K562 (cell line): ENCODE measurements around the gene RPL3. TPM values are rescaled to one million over a fixed set of nuclear protein-coding genes. Genes with fewer than 3 reads are reported as not detected.

ENCODE experiments used
- ATAC-seq: fragments of 200-7000 bp; cut with Tn5 transposase; 3 replicates; pipeline ENCODE4 v1.9.1; 2020; ENCODE audit warnings: moderate library complexity
- BruUV-seq: library from RNA; stranded (reverse); fragments of 400-500 nt; replicated peaks from 2 replicates; lab custom pipeline; 2021; lab: Mats Ljungman, UMichigan
- CTCF ChIA-PET: fragments of 300-600 bp; formaldehyde crosslinking; extraction: SDS; loops from one replicate; lab custom pipeline; 2021; ENCODE audit warnings: low intra/inter-chr PET ratio; lab: Yijun Ruan, JAX
- POLR2A ChIA-PET: fragments of 300-600, 350-650 bp; sonication (Branson Sonifier 250); formaldehyde crosslinking; extraction: SDS; loops from one replicate; lab custom pipeline; 2021; ENCODE audit warnings: antibody characterized with exemption, inconsistent platforms; lab: Yijun Ruan, JAX
- DNase-seq, 4 experiments: peaks; one replicate each; pipeline versions ENCODE4 v3.0.0 to v3.0.0-alpha.2; 2011 to 2018; ENCODE audit warnings: low spot score in 3 of 4, mixed read lengths in 3 of 4; ENCODE audit errors: extremely low read depth in 1 of 4
- FAIRE-seq: peaks from 2 replicates; lab custom pipeline; 2011; peaks lifted over from hg19 to GRCh38; lab: Jason Lieb, UNC
- H2AFZ ChIP-seq: 2 replicates; pipeline ENCODE4 v1.6.0; 2011; ENCODE audit warnings: low read depth, low read length, control low read depth, inconsistent platforms
- H3K27ac ChIP-seq: fragments of 200-600 bp; 3 replicates; pipeline ENCODE4 v1.8.0; 2011; ENCODE audit warnings: low read depth, mild to moderate bottlenecking, control low read depth, inconsistent platforms, low read length, moderate library complexity, mixed read lengths; ENCODE audit errors: extremely low read depth
- H3K27me3 ChIP-seq, 2 experiments: fragments of 300-600 bp in 1 of 2; 2 replicates in 1 of 2; 3 replicates in 1 of 2; pipeline versions ENCODE4 v1.6.0 to v1.8.0; 2011; ENCODE audit warnings: inconsistent platforms in 2 of 2, low read length in 2 of 2, mild to moderate bottlenecking in 1 of 2, mixed read lengths in 1 of 2, moderate library complexity in 1 of 2; ENCODE audit not compliant: control insufficient read depth in 2 of 2, insufficient read depth in 2 of 2
- H3K36me3 ChIP-seq: fragments of 300-600 bp; 3 replicates; pipeline ENCODE4 v1.8.0; 2011; ENCODE audit warnings: mild to moderate bottlenecking, low read length, inconsistent platforms; ENCODE audit not compliant: control insufficient read depth, insufficient read depth
- H3K4me1 ChIP-seq, 2 experiments: fragments of 200-600 bp in 1 of 2; replicated peaks in 1 of 2; 2 replicates in 1 of 2; 3 replicates in 1 of 2; pipeline versions ENCODE4 v1.5.1 to v1.8.0; 2011; ENCODE audit warnings: inconsistent platforms in 2 of 2, low read length in 2 of 2, mild to moderate bottlenecking in 1 of 2, mixed read lengths in 1 of 2, moderate library complexity in 1 of 2; ENCODE audit not compliant: control insufficient read depth in 2 of 2, insufficient read depth in 2 of 2
- H3K4me2 ChIP-seq: 2 replicates; pipeline ENCODE4 v1.6.1; 2011; ENCODE audit warnings: low read length, control low read depth, inconsistent platforms, mixed read lengths; ENCODE audit not compliant: insufficient read depth
- H3K4me3 ChIP-seq: fragments of 200-600 bp; sonication (generic), shearing (Covaris generic); 2 replicates; pipeline ENCODE4 v1.5.1; 2016; ENCODE audit warnings: control low read depth, inconsistent platforms
- H3K79me2 ChIP-seq: fragments of 200-600 bp; 3 replicates; pipeline ENCODE4 v1.8.0; 2011; ENCODE audit warnings: low read length, inconsistent platforms; ENCODE audit not compliant: control insufficient read depth, insufficient read depth
- H3K9ac ChIP-seq, 2 experiments: 2 replicates each; pipeline versions ENCODE4 v1.6.0 to v1.6.1; 2011; ENCODE audit warnings: low read depth in 2 of 2, low read length in 2 of 2, control low read depth in 1 of 2, inconsistent platforms in 1 of 2, mild to moderate bottlenecking in 1 of 2, mixed read lengths in 1 of 2; ENCODE audit not compliant: insufficient read depth in 1 of 2
- H3K9me1 ChIP-seq: one replicate; pipeline ENCODE4 v1.6.0; 2011; ENCODE audit warnings: inconsistent platforms, mild to moderate bottlenecking, low read length, moderate library complexity; ENCODE audit not compliant: control insufficient read depth, insufficient read depth
- H3K9me3 ChIP-seq: replicated peaks from 2 replicates; pipeline ENCODE4 v1.5.1; 2011; ENCODE audit warnings: low read depth, low read length, inconsistent platforms; ENCODE audit not compliant: control insufficient read depth, insufficient read depth
- H4K20me1 ChIP-seq: replicated peaks from 2 replicates; pipeline ENCODE4 v1.6.1; 2011; ENCODE audit warnings: low read length, inconsistent platforms, mixed read lengths; ENCODE audit not compliant: control insufficient read depth, insufficient read depth
- NONO ChIP-seq, 2 experiments: fragments of 200-400 bp in 1 of 2; fragments of 450-650 bp in 1 of 2; formaldehyde crosslinking in 1 of 2; IDR thresholded peaks; 2 replicates each; pipeline ENCODE4 v1.6.1; 2017; ENCODE audit warnings: low read depth in 2 of 2, mild to moderate bottlenecking in 2 of 2, moderate library complexity in 2 of 2, low read length in 1 of 2
- NRF1 ChIP-seq, 2 experiments: fragments of 450-650 bp; IDR thresholded peaks in 1 of 2; conservative IDR thresholded peaks in 1 of 2; 2 replicates each; pipeline ENCODE4 v1.6.1; 2014; ENCODE audit warnings: mild to moderate bottlenecking in 2 of 2
- PHF8 ChIP-seq: fragments of 200-600 bp; sonication (generic); IDR thresholded peaks from 2 replicates; pipeline ENCODE4 v1.6.1; 2012; ENCODE audit warnings: mixed run types, mild to moderate bottlenecking, inconsistent platforms, low read length, moderate library complexity, borderline replicate concordance
- POLR2G ChIP-seq: fragments of 200-400 bp; formaldehyde crosslinking; IDR thresholded peaks from 2 replicates; pipeline ENCODE4 v1.6.1; 2017; ENCODE audit warnings: low read depth, mild to moderate bottlenecking, antibody characterized with exemption, low read length, moderate library complexity
- RBBP5 ChIP-seq: fragments of 200-600 bp; sonication (generic); IDR thresholded peaks from 2 replicates; pipeline ENCODE4 v1.6.1; 2012; ENCODE audit warnings: borderline replicate concordance, mild to moderate bottlenecking, low read length, control low read depth, inconsistent platforms; ENCODE audit not compliant: insufficient read depth, poor library complexity, severe bottlenecking
- SMARCB1 ChIP-seq: IDR thresholded peaks from 2 replicates; pipeline ENCODE4 v1.6.1; 2011; ENCODE audit warnings: improper control_type of control experiment, low read depth; ENCODE audit not compliant: insufficient read length
- SRSF9 ChIP-seq: fragments of 200-400 bp; formaldehyde crosslinking; IDR thresholded peaks from 2 replicates; pipeline ENCODE4 v1.6.1; 2017; ENCODE audit warnings: low read depth, low read length, borderline replicate concordance
- ZBTB7A ChIP-seq: IDR thresholded peaks from 2 replicates; pipeline ENCODE4 v1.6.1; 2011; ENCODE audit warnings: low read depth, mild to moderate bottlenecking, low read length, moderate library complexity, borderline replicate concordance; ENCODE audit not compliant: control insufficient read depth
- ZSCAN29 ChIP-seq: fragments of 450-650 bp; IDR thresholded peaks from 2 replicates; pipeline ENCODE4 v1.6.1; 2017
- WGBS: fragments of 100-300 bp; shearing (Covaris generic); methylation state at CpG from one replicate; pipeline ENCODE4 v1.1.6; 2016; ENCODE audit warnings: low coverage, mixed read lengths; ENCODE audit not compliant: insufficient coverage; ENCODE audit errors: missing lambda C conversion rate; 5-methylcytosine and 5-hydroxymethylcytosine counted together
- in situ Hi-C: fragments of 300-500 bp; cut with MboI; formaldehyde crosslinking; loops from 4 replicates; pipeline ENCODE4 v1.15.0; 2018; ENCODE audit warnings: inconsistent platforms, mixed read lengths
- intact Hi-C: fragments of 100-400 bp; cut with micrococcal nuclease; formaldehyde crosslinking; loops from 2 replicates; pipeline ENCODE4 v1.14.2; 2022
- polyA plus RNA-seq, 8 experiments: library from polyadenylated mRNA; depleted of rRNA in 4 of 8; stranded (reverse) in 5 of 8; unstranded in 3 of 8; fragments of >200 nt; fragmentation: Nextera tagmentation in 2 of 8; fragmentation: Illumina TruSeq in 1 of 8; extraction: Ambion mirVana in 2 of 8; extraction: Trizol in 1 of 8; gene quantifications; 2 replicates each; pipeline versions ENCODE4 v1.2.1 to v1.2.3, GENCODE V29; 2011 to 2014; ENCODE audit warnings: inconsistent platforms in 1 of 8, missing spikeins in 1 of 8
- total RNA-seq, 7 experiments: library from RNA; depleted of rRNA in 6 of 7; stranded (reverse); fragments of >200 nt in 6 of 7; fragmentation: Illumina TruSeq in 2 of 7; extraction: Trizol in 2 of 7; gene quantifications; 2 replicates each; pipeline versions ENCODE4 v1.2.1 to v1.2.3, GENCODE V29; 2011 to 2021; ENCODE audit warnings: low replicate concordance in 1 of 7
- TF ChIP-seq, protein P1 (sequence below): fragments of 200-800 bp; sonication (Bioruptor generic); IDR thresholded peaks from 2 replicates; pipeline ENCODE4 v1.6.1; 2017; ENCODE audit warnings: missing genetic modification characterization, missing compliant biosample characterization
- TF ChIP-seq, protein P2 (sequence below), 2 experiments: fragments of 150-350 bp in 1 of 2; IDR thresholded peaks; 2 replicates each; pipeline ENCODE4 v1.6.1; 2012 to 2016; ENCODE audit warnings: low read depth in 2 of 2, low read length in 2 of 2, mild to moderate bottlenecking in 1 of 2, moderate library complexity in 1 of 2
- TF ChIP-seq, protein P3 (sequence below): fragments of 450-650 bp; IDR thresholded peaks from one replicate; pipeline ENCODE4 v1.6.1; 2018; ENCODE audit warnings: mild to moderate bottlenecking, moderate library complexity; ENCODE audit not compliant: partially characterized antibody

RPL3 gene
- total and polyA plus RNA-seq, 9 of the 15 experiments (the other 6 are each of a cell fraction or from before 2014, with no cell fraction given): 1,624 to 4,066 (median 2,565) TPM

DNA sequence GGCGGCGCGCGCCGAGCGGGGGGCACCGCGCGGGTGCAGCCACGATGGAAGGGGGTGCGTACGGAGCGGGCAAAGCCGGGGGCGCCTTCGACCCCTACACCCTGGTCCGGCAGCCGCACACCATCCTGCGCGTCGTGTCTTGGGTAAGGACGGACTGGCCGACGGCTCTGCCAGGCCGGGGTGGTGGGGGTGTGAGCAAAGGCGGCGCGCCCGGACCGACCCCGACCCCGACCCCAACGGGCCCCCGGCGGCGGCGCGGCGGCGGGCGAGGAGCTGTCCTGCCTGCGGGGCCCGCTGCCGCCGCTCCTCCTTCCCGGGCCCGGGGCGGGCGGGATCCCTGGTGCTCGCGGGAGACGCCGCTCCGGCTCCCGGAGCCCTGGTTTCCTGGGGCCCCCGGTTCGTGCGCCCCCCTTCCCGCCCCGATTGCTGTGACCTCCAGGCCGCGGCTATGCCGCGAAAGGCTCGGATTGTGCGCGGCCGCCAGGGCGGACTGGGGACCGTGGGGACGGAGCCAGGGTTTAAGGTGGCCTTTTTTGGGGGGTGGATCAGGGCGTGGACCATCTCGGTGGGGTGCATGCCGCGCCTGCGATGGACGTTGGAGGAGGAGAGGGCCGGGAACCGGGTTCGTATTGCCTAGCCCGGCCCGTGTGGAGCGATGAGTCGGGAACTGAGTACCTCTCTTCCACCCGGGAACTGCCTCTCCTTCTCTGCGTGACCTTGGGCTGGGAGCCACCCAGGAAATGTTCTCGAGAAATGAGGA is 30.7 kb upstream of the RPL3 start, which contains the start of gene SYNGR1:
Gene SYNGR1 (plus strand): TSS at position 25 of the 760 bp plus-strand sequence. CDS start 20 bp downstream, at position 45.
- peak; percentile 61 for ATAC-seq
- Histone ChIP-seq H3K4me1 (peaks cover 10 to 37% of the 10 kb centered on the region in 2 experiments; a peak in 4 of 5 replicates), H3K9me1 (no peaks in the 10 kb centered on the region), H3K9ac (peak within 1 kb of the TSS; percentile 61 to 91), H3K4me2 (peak within 1 kb of the TSS; percentile 75), H3K27ac (no peak within 1 kb of the TSS), H3K9me3 (no peaks in the 10 kb centered on the region)
- POLR2A ChIA-PET: interaction anchor here (0.6 to 2.0 kb wide), 3 partner anchors 33 to 39 kb away, joined by 3 to 10 read pairs (median 4); no protein-coding TSS in a partner anchor
- WGBS: 35% methylated on average over 3 of the region's 87 CpGs
- in situ Hi-C loops: no loop called here
- DNase-seq: peak in 3 of 4 experiments; percentile 12 to 54 (median 14)
- TF ChIP-seq, protein P1, sequence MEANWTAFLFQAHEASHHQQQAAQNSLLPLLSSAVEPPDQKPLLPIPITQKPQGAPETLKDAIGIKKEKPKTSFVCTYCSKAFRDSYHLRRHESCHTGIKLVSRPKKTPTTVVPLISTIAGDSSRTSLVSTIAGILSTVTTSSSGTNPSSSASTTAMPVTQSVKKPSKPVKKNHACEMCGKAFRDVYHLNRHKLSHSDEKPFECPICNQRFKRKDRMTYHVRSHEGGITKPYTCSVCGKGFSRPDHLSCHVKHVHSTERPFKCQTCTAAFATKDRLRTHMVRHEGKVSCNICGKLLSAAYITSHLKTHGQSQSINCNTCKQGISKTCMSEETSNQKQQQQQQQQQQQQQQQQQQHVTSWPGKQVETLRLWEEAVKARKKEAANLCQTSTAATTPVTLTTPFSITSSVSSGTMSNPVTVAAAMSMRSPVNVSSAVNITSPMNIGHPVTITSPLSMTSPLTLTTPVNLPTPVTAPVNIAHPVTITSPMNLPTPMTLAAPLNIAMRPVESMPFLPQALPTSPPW: peak; percentile 51
- TF ChIP-seq ZSCAN29: peak; percentile 84
- peak in 1 of 2 experiments; percentile 42; a peak in 2 of 4 replicates for TF ChIP-seq NRF1 (conservative IDR thresholded peaks at IDR 0.05 in 1 of 2, IDR thresholded peaks at IDR 0.05 in 1 of 2)
- 0 out of 4 replicates have a peak, but pooled peaks of 1 of the 2 experiments have one; percentile 35 for TF ChIP-seq NONO (IDR thresholded peaks at IDR 0.05; ENCODE audit: low read depth in 2 of 2, low read length in 1 of 2)
- no peak for TF ChIP-seq SMARCB1
- TF ChIP-seq, protein P2, sequence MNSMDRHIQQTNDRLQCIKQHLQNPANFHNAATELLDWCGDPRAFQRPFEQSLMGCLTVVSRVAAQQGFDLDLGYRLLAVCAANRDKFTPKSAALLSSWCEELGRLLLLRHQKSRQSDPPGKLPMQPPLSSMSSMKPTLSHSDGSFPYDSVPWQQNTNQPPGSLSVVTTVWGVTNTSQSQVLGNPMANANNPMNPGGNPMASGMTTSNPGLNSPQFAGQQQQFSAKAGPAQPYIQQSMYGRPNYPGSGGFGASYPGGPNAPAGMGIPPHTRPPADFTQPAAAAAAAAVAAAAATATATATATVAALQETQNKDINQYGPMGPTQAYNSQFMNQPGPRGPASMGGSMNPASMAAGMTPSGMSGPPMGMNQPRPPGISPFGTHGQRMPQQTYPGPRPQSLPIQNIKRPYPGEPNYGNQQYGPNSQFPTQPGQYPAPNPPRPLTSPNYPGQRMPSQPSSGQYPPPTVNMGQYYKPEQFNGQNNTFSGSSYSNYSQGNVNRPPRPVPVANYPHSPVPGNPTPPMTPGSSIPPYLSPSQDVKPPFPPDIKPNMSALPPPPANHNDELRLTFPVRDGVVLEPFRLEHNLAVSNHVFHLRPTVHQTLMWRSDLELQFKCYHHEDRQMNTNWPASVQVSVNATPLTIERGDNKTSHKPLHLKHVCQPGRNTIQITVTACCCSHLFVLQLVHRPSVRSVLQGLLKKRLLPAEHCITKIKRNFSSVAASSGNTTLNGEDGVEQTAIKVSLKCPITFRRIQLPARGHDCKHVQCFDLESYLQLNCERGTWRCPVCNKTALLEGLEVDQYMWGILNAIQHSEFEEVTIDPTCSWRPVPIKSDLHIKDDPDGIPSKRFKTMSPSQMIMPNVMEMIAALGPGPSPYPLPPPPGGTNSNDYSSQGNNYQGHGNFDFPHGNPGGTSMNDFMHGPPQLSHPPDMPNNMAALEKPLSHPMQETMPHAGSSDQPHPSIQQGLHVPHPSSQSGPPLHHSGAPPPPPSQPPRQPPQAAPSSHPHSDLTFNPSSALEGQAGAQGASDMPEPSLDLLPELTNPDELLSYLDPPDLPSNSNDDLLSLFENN (IDR thresholded peaks at IDR 0.05; ENCODE audit: low read depth in 2 of 2, low read length in 2 of 2): no peak
- TF ChIP-seq, protein P3, sequence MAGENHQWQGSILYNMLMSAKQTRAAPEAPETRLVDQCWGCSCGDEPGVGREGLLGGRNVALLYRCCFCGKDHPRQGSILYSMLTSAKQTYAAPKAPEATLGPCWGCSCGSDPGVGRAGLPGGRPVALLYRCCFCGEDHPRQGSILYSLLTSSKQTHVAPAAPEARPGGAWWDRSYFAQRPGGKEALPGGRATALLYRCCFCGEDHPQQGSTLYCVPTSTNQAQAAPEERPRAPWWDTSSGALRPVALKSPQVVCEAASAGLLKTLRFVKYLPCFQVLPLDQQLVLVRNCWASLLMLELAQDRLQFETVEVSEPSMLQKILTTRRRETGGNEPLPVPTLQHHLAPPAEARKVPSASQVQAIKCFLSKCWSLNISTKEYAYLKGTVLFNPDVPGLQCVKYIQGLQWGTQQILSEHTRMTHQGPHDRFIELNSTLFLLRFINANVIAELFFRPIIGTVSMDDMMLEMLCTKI: no peak
- TF ChIP-seq PHF8: peak; percentile 56; the same call in 1 of the 2 replicates
- TF ChIP-seq SRSF9: no peak
- peak; percentile 65 for TF ChIP-seq POLR2G
- TF ChIP-seq RBBP5: peak; percentile 53
- TF ChIP-seq ZBTB7A: peak; percentile 57; the same call in 1 of the 2 replicates
- TF ChIP-seq, all 486 proteins: peak for 8
- Histone ChIP-seq H3K36me3 (no peaks in the 10 kb centered on the region), H3K4me3 (peak within 1 kb of the TSS; percentile 51), H4K20me1 (no peaks in the 10 kb centered on the region), H2AFZ (peak within 1 kb of the TSS; percentile 93), H3K27me3 (no peaks in the 10 kb centered on the region), H3K79me2 (peaks cover 6% of the 10 kb centered on the region; the same call in 1 of the 3 replicates)
- no TSS peak for BruUV-seq
- FAIRE-seq: no peak
- CTCF ChIA-PET: interaction anchor here (0.6 kb wide), 1 partner anchor 159 kb away, joined by 4 read pairs; no protein-coding TSS in a partner anchor
- intact Hi-C loops: no loop called here
